ENCODE results near the gene PLPP1.

The PLPP1 gene

GRCh38 chr5:55386356-55386755 lies 148.4 kb downstream of the PLPP1 start:
- Histone ChIP-seq H3K27me3 (ENCODE audit: low read depth) (no peaks in the 10 kb centered on the region), H3K4me3 (no peak overlapping the region), H3K4me1 (no peaks in the 10 kb centered on the region), H3K9me3 (no peaks in the 10 kb centered on the region), H3K36me3 (replicated peaks) (peaks cover 35% of the 10 kb centered on the region)
- in situ Hi-C loops (cut with MboI; ENCODE audit: low sequenced_read_pairs): no loop called here
- no peak for DNase-seq (ENCODE audit: low spot score in 2 of 2)

- H3K36me3 ChIP-seq (replicated peaks): peaks cover 33% of the 10 kb centered on the region
These were observed 148.9 kb downstream of the PLPP1 start for GRCh38 chr5:55385846-55386245.

GRCh38 chr5:55385227-55385626 lies 149.5 kb downstream of the PLPP1 start:
- H3K36me3 ChIP-seq (replicated peaks): peaks cover 37% of the 10 kb centered on the region
- H3K4me3 ChIP-seq: no peak overlapping the region
- H3K4me1 ChIP-seq: no peaks in the 10 kb centered on the region
- in situ Hi-C loops (cut with MboI; ENCODE audit: low sequenced_read_pairs): no loop called here
- DNase-seq (ENCODE audit: low spot score in 2 of 2): no peak
- H3K9me3 ChIP-seq: no peaks in the 10 kb centered on the region
- H3K27me3 ChIP-seq (ENCODE audit: low read depth): no peaks in the 10 kb centered on the region

More at GRCh38 chr5:55385846-55386245, 148.9 kb downstream of the PLPP1 start:
- Histone ChIP-seq H3K9me3 (no peaks in the 10 kb centered on the region), H3K4me1 (no peaks in the 10 kb centered on the region), H3K4me3 (no peak overlapping the region), H3K27me3 (ENCODE audit: low read depth) (no peaks in the 10 kb centered on the region)
- DNase-seq (ENCODE audit: low spot score in 2 of 2): no peak
- in situ Hi-C loops (cut with MboI; ENCODE audit: low sequenced_read_pairs): no loop called here

- in situ Hi-C loops (cut with MboI; ENCODE audit: low sequenced_read_pairs): no loop called here
- Histone ChIP-seq H3K27me3 (ENCODE audit: low read depth) (no peaks in the 10 kb centered on the region), H3K36me3 (replicated peaks) (peaks cover 34% of the 10 kb centered on the region), H3K9me3 (no peaks in the 10 kb centered on the region), H3K4me1 (no peaks in the 10 kb centered on the region), H3K4me3 (no peak overlapping the region)
- no peak for DNase-seq (ENCODE audit: low spot score in 2 of 2)
These were observed 150.7 kb downstream of the PLPP1 start for GRCh38 chr5:55384072-55384471.

- in situ Hi-C loops (cut with MboI; ENCODE audit: low sequenced_read_pairs): no loop called here
- no peak for DNase-seq (ENCODE audit: low spot score in 2 of 2)
- no peaks in the 10 kb centered on the region for H3K9me3 ChIP-seq
- H3K4me3 ChIP-seq: no peak overlapping the region
- no peaks in the 10 kb centered on the region for H3K27me3 ChIP-seq (ENCODE audit: low read depth)
- no peaks in the 10 kb centered on the region for H3K4me1 ChIP-seq
- peaks cover 34% of the 10 kb centered on the region for H3K36me3 ChIP-seq (replicated peaks)
These were observed 151.5 kb downstream of the PLPP1 start for GRCh38 chr5:55383254-55383653.

GRCh38 chr5:55377810-55378209 lies 157.0 kb downstream of the PLPP1 start:
- Histone ChIP-seq H3K36me3 (replicated peaks) (peaks cover 23% of the 10 kb centered on the region), H3K27me3 (ENCODE audit: low read depth) (no peaks in the 10 kb centered on the region), H3K4me3 (no peak overlapping the region), H3K4me1 (no peaks in the 10 kb centered on the region), H3K9me3 (no peaks in the 10 kb centered on the region)
- no peak for DNase-seq (ENCODE audit: low spot score in 2 of 2)
- in situ Hi-C loops (cut with MboI; ENCODE audit: low sequenced_read_pairs): no loop called here
